ENCODE results near the gene IL2RA. TPM values are rescaled to one million over a fixed set of nuclear protein-coding genes. Genes with fewer than 3 reads are reported as not detected.

IL2RA gene
- total RNA-seq, 1 donor from 2014 or later = not detected

DNA sequence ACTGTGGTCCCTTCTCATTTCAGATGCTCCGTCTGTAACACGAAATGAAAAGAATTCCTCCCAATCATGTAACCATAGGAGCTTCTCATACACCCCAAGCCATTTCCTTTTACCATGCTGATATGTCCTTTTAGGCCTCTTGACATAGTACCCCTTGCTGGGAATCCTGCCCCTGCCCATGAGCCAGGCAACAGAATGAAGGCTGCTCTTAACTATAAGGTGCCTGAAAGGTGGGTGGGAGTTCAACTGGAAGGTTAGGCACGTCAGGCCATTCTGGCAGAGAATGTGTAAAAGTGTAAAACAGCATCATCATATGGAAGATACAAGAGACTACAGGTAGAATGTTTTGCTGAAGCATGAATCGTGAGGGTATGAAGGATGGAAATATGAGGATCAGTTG lies 22.5 kb downstream of the IL2RA start:
- Histone ChIP-seq H3K36me3 (ENCODE audit: control insufficient read depth, insufficient read depth, low read length) (no peaks in the 10 kb centered on the region), H3K27me3 (ENCODE audit: control insufficient read depth, insufficient read depth, low read length) (peaks cover 2% of the 10 kb centered on the region), H3K4me3 (ENCODE audit: low read depth, low read length) (no peak overlapping the region)
- no peak for DNase-seq (ENCODE audit: low read depth)
- TF ChIP-seq, protein P1, sequence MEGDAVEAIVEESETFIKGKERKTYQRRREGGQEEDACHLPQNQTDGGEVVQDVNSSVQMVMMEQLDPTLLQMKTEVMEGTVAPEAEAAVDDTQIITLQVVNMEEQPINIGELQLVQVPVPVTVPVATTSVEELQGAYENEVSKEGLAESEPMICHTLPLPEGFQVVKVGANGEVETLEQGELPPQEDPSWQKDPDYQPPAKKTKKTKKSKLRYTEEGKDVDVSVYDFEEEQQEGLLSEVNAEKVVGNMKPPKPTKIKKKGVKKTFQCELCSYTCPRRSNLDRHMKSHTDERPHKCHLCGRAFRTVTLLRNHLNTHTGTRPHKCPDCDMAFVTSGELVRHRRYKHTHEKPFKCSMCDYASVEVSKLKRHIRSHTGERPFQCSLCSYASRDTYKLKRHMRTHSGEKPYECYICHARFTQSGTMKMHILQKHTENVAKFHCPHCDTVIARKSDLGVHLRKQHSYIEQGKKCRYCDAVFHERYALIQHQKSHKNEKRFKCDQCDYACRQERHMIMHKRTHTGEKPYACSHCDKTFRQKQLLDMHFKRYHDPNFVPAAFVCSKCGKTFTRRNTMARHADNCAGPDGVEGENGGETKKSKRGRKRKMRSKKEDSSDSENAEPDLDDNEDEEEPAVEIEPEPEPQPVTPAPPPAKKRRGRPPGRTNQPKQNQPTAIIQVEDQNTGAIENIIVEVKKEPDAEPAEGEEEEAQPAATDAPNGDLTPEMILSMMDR (IDR thresholded peaks at IDR 0.05; ENCODE audit: insufficient read depth, low read length, poor library complexity, severe bottlenecking) = no peak

DNA sequence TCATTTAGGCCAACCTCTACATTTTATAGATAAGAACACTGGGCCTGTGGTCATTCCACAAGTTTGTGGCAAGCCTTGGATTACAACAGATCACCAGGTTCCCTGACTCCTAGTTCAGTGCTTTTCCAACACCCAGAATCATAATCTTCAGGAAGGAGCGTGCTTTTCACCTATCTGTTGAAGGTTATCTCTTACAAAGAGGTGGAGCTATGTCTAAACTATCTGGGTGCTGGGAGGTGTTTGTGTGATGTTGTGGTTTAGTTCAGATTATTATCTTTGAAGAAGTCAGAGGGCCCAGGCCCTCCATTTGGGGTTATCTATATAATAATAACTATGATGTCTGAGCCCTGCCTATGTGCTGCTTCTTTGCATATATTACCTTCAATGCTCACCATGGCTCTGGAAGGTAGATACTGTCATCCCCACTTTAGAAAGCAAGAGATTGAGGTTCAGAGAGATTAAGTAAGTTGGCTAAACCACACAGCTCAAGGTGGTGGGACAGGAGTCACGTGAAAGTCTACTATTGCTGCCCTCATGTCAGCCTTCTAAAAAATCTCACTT lies 24.0 kb downstream of the IL2RA start:
- TF ChIP-seq, protein P1 (IDR thresholded peaks at IDR 0.05; ENCODE audit: insufficient read depth, low read length, poor library complexity, severe bottlenecking) = no peak
- Histone ChIP-seq H3K27me3 (ENCODE audit: control insufficient read depth, insufficient read depth, low read length) (no peaks in the 10 kb centered on the region), H3K36me3 (ENCODE audit: control insufficient read depth, insufficient read depth, low read length) (no peaks in the 10 kb centered on the region), H3K4me3 (ENCODE audit: low read depth, low read length) (no peak overlapping the region)
- DNase-seq (ENCODE audit: low read depth) = no peak

DNA sequence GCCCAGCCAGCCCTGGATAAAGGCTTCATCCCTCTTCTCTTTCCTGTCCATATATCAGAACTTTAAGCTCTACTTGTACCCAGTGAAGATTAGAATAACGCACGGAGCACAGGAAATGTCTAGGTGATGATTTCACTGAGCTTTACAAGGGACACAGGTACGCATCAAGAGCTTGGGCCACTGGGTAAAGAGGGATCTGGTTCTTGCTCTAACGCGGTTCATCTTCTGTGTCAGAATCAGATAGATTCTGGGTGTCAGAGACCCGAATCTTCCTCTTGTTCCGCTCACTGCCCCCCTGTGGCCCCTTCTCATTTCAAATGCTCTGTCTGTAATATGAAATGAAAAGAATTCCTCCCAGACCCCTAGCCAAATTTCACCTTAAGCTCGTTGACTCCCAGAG lies 24.7 kb downstream of the IL2RA start:
- H3K4me3 ChIP-seq (ENCODE audit: low read depth, low read length) = no peak overlapping the region
- no peaks in the 10 kb centered on the region for H3K27me3 ChIP-seq (ENCODE audit: control insufficient read depth, insufficient read depth, low read length)

DNA sequence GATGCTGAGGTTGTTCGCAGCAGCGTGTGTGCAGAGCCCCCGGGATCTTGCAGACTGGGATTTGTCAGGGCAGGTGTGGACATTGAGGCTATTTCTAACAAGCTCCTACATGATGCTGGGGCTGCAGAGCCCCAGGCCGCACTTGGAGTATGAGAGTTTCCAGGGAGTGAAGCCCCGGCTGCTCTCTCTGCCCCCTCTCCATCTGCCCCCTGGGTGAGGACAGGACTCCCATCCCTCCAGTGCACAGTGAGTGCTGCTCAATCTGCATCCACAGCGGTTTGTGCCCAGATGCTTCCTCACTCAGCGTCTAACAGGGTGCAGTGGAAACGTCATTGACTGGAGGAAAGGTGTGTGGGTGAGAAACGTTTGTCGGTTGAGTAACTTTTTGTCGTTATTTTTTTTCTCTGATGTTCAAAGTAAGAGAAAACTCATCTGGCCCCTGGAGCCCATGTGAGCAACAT lies 25.3 kb downstream of the IL2RA start:
- H3K4me3 ChIP-seq (ENCODE audit: low read depth, low read length) = no peak overlapping the region
- TF ChIP-seq, protein P1 (IDR thresholded peaks at IDR 0.05; ENCODE audit: insufficient read depth, low read length, poor library complexity, severe bottlenecking) = no peak
- H3K27me3 ChIP-seq (ENCODE audit: control insufficient read depth, insufficient read depth, low read length) = no peaks in the 10 kb centered on the region
- no peak for DNase-seq (ENCODE audit: low read depth)
- no peaks in the 10 kb centered on the region for H3K36me3 ChIP-seq (ENCODE audit: control insufficient read depth, insufficient read depth, low read length)

More for the DNA sequence above, 24.7 kb downstream of the IL2RA start:
- H3K36me3 ChIP-seq (ENCODE audit: control insufficient read depth, insufficient read depth, low read length) = no peaks in the 10 kb centered on the region
- DNase-seq (ENCODE audit: low read depth) = no peak
- TF ChIP-seq, protein P1 (IDR thresholded peaks at IDR 0.05; ENCODE audit: insufficient read depth, low read length, poor library complexity, severe bottlenecking) = no peak

- TF ChIP-seq, protein P1 (IDR thresholded peaks at IDR 0.05; ENCODE audit: insufficient read depth, low read length, poor library complexity, severe bottlenecking) = no peak
- Histone ChIP-seq H3K36me3 (ENCODE audit: control insufficient read depth, insufficient read depth, low read length) (no peaks in the 10 kb centered on the region), H3K27me3 (ENCODE audit: control insufficient read depth, insufficient read depth, low read length) (no peaks in the 10 kb centered on the region), H3K4me3 (ENCODE audit: low read depth, low read length) (no peak overlapping the region)
- no peak for DNase-seq (ENCODE audit: low read depth)
Measured at GRCh38 chr10:6035931-6036575, 26.1 kb downstream of the IL2RA start.
